Stomach (tissue), 4 donors: ENCODE measurements around the gene POGZ.

ENCODE experiments used
- CTCF ChIP-seq, 7 experiments: fragments of 450-650 bp in 4 of 7; fragments of 200-600 bp in 3 of 7; sonication (generic) in 3 of 7; IDR thresholded peaks; one replicate each; pipeline ENCODE4 v1.5.1; 2016 to 2019; ENCODE audit warnings: antibody characterized with exemption in 7 of 7, control low read depth in 2 of 7, mild to moderate bottlenecking in 1 of 7
- EP300 ChIP-seq: sonication (generic); formaldehyde crosslinking; IDR thresholded peaks from one replicate; pipeline ENCODE4 v1.6.1; 2017; ENCODE audit warnings: antibody characterized with exemption
- POLR2A ChIP-seq, 4 donors: fragments of 450-650 bp; IDR thresholded peaks; one replicate each; pipeline ENCODE4 v1.6.1; 2016; ENCODE audit warnings: antibody characterized with exemption in 4 of 4, control low read depth in 2 of 4, mild to moderate bottlenecking in 1 of 4, moderate library complexity in 1 of 4
- POLR2AphosphoS5 ChIP-seq, 3 donors: sonication (generic); formaldehyde crosslinking; IDR thresholded peaks; one replicate each; pipeline ENCODE4 v1.6.1; 2016; ENCODE audit warnings: antibody characterized with exemption in 3 of 3

- no peak for TF ChIP-seq CTCF (IDR thresholded peaks at IDR 0.05)
- TF ChIP-seq POLR2A (IDR thresholded peaks at IDR 0.05), result no peak
- no peak for TF ChIP-seq POLR2AphosphoS5 (IDR thresholded peaks at IDR 0.05)
- TF ChIP-seq EP300, result no peak
Measured at GRCh38 chr1:151502859-151503780, 43.8 kb upstream of the POGZ start.
